ENCODE data around the gene NFATC4. TPM values are rescaled to one million over a fixed set of nuclear protein-coding genes. Genes with fewer than 3 reads are reported as not detected.

The NFATC4 gene
- total RNA-seq, 1 donor from 2014 or later, result 11.4 TPM

DNA sequence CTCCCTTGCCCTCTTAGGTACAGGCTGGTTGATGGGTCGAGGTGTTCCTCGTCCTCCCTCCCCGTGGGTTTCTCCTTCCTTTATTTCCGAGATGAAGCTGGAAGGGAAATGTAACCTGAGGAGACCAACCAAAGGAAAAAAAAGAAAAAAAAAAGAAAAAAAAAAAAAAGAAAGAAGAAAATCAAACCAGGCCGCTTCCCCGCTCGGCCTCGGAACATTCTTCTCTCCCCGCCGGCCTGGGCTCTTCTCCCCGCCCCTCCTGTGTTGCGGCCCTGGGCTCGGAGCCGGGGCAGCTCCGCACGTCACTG lies 1.6 kb upstream of the NFATC4 start:
- peak overlapping the region; percentile 85 for H3K4me3 Mint-ChIP-seq (ENCODE audit: unreplicated experiment)
- H3K27ac Mint-ChIP-seq (ENCODE audit: unreplicated experiment), result no peak overlapping the region
- no peaks in the 10 kb centered on the region for H3K36me3 Mint-ChIP-seq (ENCODE audit: unreplicated experiment)
- DNase-seq, result no peak
- H3K4me1 Mint-ChIP-seq (ENCODE audit: low read depth, unreplicated experiment), result peaks cover 3% of the 10 kb centered on the region
- TF ChIP-seq, protein P1, sequence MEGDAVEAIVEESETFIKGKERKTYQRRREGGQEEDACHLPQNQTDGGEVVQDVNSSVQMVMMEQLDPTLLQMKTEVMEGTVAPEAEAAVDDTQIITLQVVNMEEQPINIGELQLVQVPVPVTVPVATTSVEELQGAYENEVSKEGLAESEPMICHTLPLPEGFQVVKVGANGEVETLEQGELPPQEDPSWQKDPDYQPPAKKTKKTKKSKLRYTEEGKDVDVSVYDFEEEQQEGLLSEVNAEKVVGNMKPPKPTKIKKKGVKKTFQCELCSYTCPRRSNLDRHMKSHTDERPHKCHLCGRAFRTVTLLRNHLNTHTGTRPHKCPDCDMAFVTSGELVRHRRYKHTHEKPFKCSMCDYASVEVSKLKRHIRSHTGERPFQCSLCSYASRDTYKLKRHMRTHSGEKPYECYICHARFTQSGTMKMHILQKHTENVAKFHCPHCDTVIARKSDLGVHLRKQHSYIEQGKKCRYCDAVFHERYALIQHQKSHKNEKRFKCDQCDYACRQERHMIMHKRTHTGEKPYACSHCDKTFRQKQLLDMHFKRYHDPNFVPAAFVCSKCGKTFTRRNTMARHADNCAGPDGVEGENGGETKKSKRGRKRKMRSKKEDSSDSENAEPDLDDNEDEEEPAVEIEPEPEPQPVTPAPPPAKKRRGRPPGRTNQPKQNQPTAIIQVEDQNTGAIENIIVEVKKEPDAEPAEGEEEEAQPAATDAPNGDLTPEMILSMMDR (IDR thresholded peaks at IDR 0.05; ENCODE audit: partially characterized antibody, unreplicated experiment), result no peak
- peaks cover 8% of the 10 kb centered on the region for H3K9me3 Mint-ChIP-seq (ENCODE audit: unreplicated experiment)
- H3K27me3 Mint-ChIP-seq (ENCODE audit: unreplicated experiment), result peaks cover 6% of the 10 kb centered on the region

DNA sequence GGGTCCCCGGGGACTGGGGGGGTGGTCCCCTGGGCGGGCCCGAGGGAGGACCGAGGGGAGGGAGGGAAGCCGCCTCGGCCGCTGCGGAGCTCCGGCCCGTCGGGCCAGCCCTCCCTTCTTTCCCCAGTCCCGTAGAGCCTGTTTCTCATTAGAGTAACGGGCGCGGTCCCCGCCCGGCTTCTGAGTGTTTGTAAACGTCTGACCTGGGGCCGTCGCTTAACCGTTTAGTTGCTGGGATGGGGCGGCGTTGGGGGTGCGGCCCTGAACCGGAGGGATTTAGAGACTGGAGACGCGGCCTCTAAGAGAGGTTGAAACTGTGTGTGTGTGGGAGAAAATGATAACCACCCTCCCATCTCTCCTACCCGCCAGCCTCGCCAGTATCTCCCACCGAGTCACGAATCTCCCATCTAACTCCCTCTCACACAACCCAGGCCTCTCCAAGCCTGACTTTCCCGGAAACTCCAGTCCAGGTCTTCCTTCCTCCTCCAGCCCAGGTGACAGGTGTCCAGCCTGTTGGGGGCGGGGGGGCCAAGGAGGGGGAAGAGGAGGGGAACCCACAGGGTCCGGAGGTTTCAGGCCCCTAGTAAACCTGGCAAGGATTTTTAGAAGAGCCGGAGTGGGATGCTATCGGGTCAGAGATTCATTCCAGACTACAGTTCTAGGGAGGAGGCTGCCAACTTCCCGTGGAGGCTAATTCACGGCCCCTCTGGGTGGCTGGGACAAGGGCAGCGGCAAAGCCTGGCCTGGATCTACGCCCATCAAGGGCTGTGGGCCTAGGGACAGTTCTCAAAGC lies 1.1 kb upstream of the NFATC4 start:
- peak; percentile 85 for DNase-seq
- Mint-ChIP-seq H3K27ac (ENCODE audit: unreplicated experiment) (peak overlapping the region; percentile 94), H3K9me3 (ENCODE audit: unreplicated experiment) (peaks cover 8% of the 10 kb centered on the region), H3K4me3 (ENCODE audit: unreplicated experiment) (peak overlapping the region; percentile 95), H3K4me1 (ENCODE audit: low read depth, unreplicated experiment) (peaks cover 3% of the 10 kb centered on the region), H3K36me3 (ENCODE audit: unreplicated experiment) (no peaks in the 10 kb centered on the region), H3K27me3 (ENCODE audit: unreplicated experiment) (peaks cover 6% of the 10 kb centered on the region)
- TF ChIP-seq, protein P1 (IDR thresholded peaks at IDR 0.05; ENCODE audit: partially characterized antibody, unreplicated experiment), result no peak

DNA sequence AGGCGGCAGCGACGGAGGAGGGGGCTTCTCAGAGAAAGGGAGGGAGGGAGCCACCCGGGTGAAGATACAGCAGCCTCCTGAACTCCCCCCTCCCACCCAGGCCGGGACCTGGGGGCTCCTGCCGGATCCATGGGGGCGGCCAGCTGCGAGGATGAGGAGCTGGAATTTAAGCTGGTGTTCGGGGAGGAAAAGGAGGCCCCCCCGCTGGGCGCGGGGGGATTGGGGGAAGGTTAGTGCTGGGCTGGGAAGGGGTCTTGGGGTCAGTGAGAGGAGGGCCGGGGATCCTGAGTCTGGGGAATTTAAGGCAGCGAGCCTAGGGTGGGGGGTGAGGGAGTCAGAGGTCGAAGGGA lies 203 bp downstream of the NFATC4 start:
- no peaks in the 10 kb centered on the region for H3K36me3 Mint-ChIP-seq (ENCODE audit: unreplicated experiment)
- peaks cover 6% of the 10 kb centered on the region for H3K27me3 Mint-ChIP-seq (ENCODE audit: unreplicated experiment)
- peaks cover 7% of the 10 kb centered on the region for H3K4me1 Mint-ChIP-seq (ENCODE audit: low read depth, unreplicated experiment)
- H3K27ac Mint-ChIP-seq (ENCODE audit: unreplicated experiment), result peak overlapping the region; percentile 94
- TF ChIP-seq, protein P1 (IDR thresholded peaks at IDR 0.05; ENCODE audit: partially characterized antibody, unreplicated experiment), result no peak
- peaks cover 8% of the 10 kb centered on the region for H3K9me3 Mint-ChIP-seq (ENCODE audit: unreplicated experiment)
- peak overlapping the region; percentile 95 for H3K4me3 Mint-ChIP-seq (ENCODE audit: unreplicated experiment)
- peak; percentile 33 for DNase-seq

DNA sequence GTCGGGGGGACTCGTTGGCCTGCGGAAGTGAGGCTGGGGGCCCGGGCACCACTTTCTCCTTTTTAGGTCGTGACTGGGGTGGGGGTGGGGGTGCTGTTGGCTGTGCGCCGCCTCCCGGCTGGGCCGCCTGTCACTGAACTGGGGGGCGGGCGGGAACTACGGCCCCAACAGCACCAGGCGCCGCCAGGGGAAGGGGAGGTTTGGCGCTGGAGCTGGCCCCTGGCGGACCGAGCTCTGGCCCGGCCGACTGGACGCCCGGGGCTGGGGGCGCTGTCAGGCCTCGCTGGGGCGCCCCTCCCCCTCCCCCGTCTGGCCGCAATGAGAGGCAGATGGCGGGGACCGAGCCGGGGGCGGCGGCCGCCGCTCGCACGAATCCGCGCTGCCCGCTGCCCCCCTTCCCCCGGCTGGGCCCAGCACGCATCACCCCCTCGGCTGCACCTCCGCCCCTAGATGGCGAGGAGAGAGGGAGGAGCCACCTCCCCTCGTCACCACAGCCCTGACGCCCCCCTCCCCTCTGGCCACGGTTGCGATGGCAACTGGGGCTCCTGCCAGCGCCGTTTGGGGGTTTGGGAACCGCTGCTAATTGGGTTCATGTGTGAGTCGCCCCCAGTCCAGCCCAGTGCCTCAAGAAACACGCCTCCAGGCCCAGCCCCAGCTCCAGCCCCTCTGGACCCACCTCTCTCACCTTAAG lies 723 bp downstream of the NFATC4 start:
- DNase-seq, result peak; percentile 86

More for the DNA sequence above, 723 bp downstream of the NFATC4 start:
- Mint-ChIP-seq H3K9me3 (ENCODE audit: unreplicated experiment) (peaks cover 8% of the 10 kb centered on the region), H3K4me3 (ENCODE audit: unreplicated experiment) (peak overlapping the region; percentile 95), H3K4me1 (ENCODE audit: low read depth, unreplicated experiment) (peaks cover 7% of the 10 kb centered on the region), H3K27ac (ENCODE audit: unreplicated experiment) (peak overlapping the region; percentile 89), H3K27me3 (ENCODE audit: unreplicated experiment) (peaks cover 4% of the 10 kb centered on the region), H3K36me3 (ENCODE audit: unreplicated experiment) (no peaks in the 10 kb centered on the region)
- TF ChIP-seq, protein P1 (IDR thresholded peaks at IDR 0.05; ENCODE audit: partially characterized antibody, unreplicated experiment), result no peak

All from glutamatergic neuron (in vitro differentiated cells).